K562 (cell line): ENCODE data around the gene ETS2. TPM values are rescaled to one million over a fixed set of nuclear protein-coding genes. Genes with fewer than 3 reads are reported as not detected.

ENCODE experiments used
- CAMTA2 ChIP-seq: fragments of 250-450 bp; sonication (Bioruptor Pico); conservative IDR thresholded peaks from 2 replicates; pipeline ENCODE4 v1.5.1; 2022
- CBFA2T3 ChIP-seq: fragments of 450-650 bp; IDR thresholded peaks from 2 replicates; pipeline ENCODE4 v1.6.1; 2017
- DPF2 ChIP-seq: fragments of 450-650 bp; IDR thresholded peaks from 2 replicates; pipeline ENCODE4 v1.6.1; 2016
- FOXP1 ChIP-seq: sonication (generic); formaldehyde crosslinking; IDR thresholded peaks from 2 replicates; pipeline ENCODE4 v1.8.0; 2022; ENCODE audit warnings: mild to moderate bottlenecking, missing genetic modification reagents
- HCFC1 ChIP-seq: IDR thresholded peaks from 2 replicates; pipeline ENCODE4 v1.6.1; 2012; ENCODE audit warnings: low read depth, low read length, improper control_type of control experiment
- JUND ChIP-seq, 2 experiments: IDR thresholded peaks; 2 replicates in 1 of 2; 3 replicates in 1 of 2; pipeline ENCODE4 v1.6.1; 2011; ENCODE audit warnings: borderline replicate concordance in 2 of 2, low read depth in 2 of 2, low read length in 2 of 2, improper control_type of control experiment in 1 of 2, missing biosample characterization in 1 of 2, missing genetic modification characterization in 1 of 2, missing genetic modification reagents in 1 of 2
- MEF2A ChIP-seq: IDR thresholded peaks from 2 replicates; pipeline ENCODE4 v1.6.1; 2011; ENCODE audit warnings: low read depth, mild to moderate bottlenecking, low read length, moderate library complexity; ENCODE audit not compliant: control insufficient read depth
- MYC ChIP-seq, 2 experiments: fragments of 250-450 bp in 1 of 2; sonication (Bioruptor Pico) in 1 of 2; IDR thresholded peaks; 2 replicates each; pipeline versions ENCODE4 v1.5.1 to v1.6.1; 2012 to 2021; ENCODE audit warnings: low read depth in 2 of 2, borderline replicate concordance in 1 of 2, improper control_type of control experiment in 1 of 2, low read length in 1 of 2, mild to moderate bottlenecking in 1 of 2, moderate library complexity in 1 of 2
- NR4A1 ChIP-seq, 2 experiments: fragments of 250-450 bp in 1 of 2; fragments of 450-650 bp in 1 of 2; sonication (Bioruptor Pico) in 1 of 2; IDR thresholded peaks; 2 replicates each; pipeline versions ENCODE4 v1.4.0 to v1.6.1; 2016 to 2020; ENCODE audit warnings: mild to moderate bottlenecking in 2 of 2, missing compliant biosample characterization in 1 of 2, missing genetic modification characterization in 1 of 2, moderate library complexity in 1 of 2
- NUFIP1 ChIP-seq: fragments of 450-650 bp; IDR thresholded peaks from 2 replicates; pipeline ENCODE4 v1.6.1; 2018; ENCODE audit not compliant: partially characterized antibody
- ZFP30 ChIP-seq: fragments of 250-450 bp; sonication (Bioruptor Pico); IDR thresholded peaks from 2 replicates; pipeline ENCODE4 v1.8.0; 2022; ENCODE audit warnings: moderate library complexity, mild to moderate bottlenecking, inconsistent platforms, borderline replicate concordance
- ZNF134 ChIP-seq: fragments of 250-450 bp; sonication (Bioruptor Pico); conservative IDR thresholded peaks from 2 replicates; pipeline ENCODE4 v1.4.0; 2020
- ZNF175 ChIP-seq: fragments of 200-800 bp; sonication (Bioruptor generic); IDR thresholded peaks from 2 replicates; pipeline ENCODE4 v1.6.1; 2016; ENCODE audit warnings: low read depth, mild to moderate bottlenecking, missing genetic modification characterization, missing compliant biosample characterization
- ZNF316 ChIP-seq: fragments of 450-650 bp; IDR thresholded peaks from 2 replicates; pipeline ENCODE4 v1.6.1; 2016
- polyA plus RNA-seq, 8 experiments: library from polyadenylated mRNA; depleted of rRNA in 4 of 8; stranded (reverse) in 5 of 8; unstranded in 3 of 8; fragments of >200 nt; fragmentation: Nextera tagmentation in 2 of 8; fragmentation: Illumina TruSeq in 1 of 8; extraction: Ambion mirVana in 2 of 8; extraction: Trizol in 1 of 8; gene quantifications; 2 replicates each; pipeline versions ENCODE4 v1.2.1 to v1.2.3, GENCODE V29; 2011 to 2014; ENCODE audit warnings: inconsistent platforms in 1 of 8, missing spikeins in 1 of 8
- total RNA-seq, 7 experiments: library from RNA; depleted of rRNA in 6 of 7; stranded (reverse); fragments of >200 nt in 6 of 7; fragmentation: Illumina TruSeq in 2 of 7; extraction: Trizol in 2 of 7; gene quantifications; 2 replicates each; pipeline versions ENCODE4 v1.2.1 to v1.2.3, GENCODE V29; 2011 to 2021; ENCODE audit warnings: low replicate concordance in 1 of 7
- TF ChIP-seq, protein P1 (sequence below): fragments of 150-350 bp; conservative IDR thresholded peaks from 2 replicates; pipeline ENCODE4 v1.6.1; 2014; ENCODE audit warnings: low read length
- TF ChIP-seq, protein P2 (sequence below): fragments of 250-450 bp; sonication (Bioruptor Pico); IDR thresholded peaks from 2 replicates; pipeline ENCODE4 v1.5.0; 2021; ENCODE audit warnings: mild to moderate bottlenecking, borderline replicate concordance
- TF ChIP-seq, protein P3 (sequence below): fragments of 150-350 bp; IDR thresholded peaks from 2 replicates; pipeline ENCODE4 v1.6.1; 2014; ENCODE audit warnings: low read depth, mild to moderate bottlenecking, low read length, borderline replicate concordance
- TF ChIP-seq, protein P4 (sequence below): fragments of 250-450 bp; sonication (Bioruptor Pico); IDR thresholded peaks from 2 replicates; pipeline ENCODE4 v1.8.0; 2022; ENCODE audit warnings: inconsistent platforms, mild to moderate bottlenecking, moderate library complexity, borderline replicate concordance

ETS2 gene
- total and polyA plus RNA-seq, 9 of the 15 experiments (the other 6 are each of a cell fraction or from before 2014, with no cell fraction given) = 1.7 to 24.4 (median 12.2) TPM

DNA sequence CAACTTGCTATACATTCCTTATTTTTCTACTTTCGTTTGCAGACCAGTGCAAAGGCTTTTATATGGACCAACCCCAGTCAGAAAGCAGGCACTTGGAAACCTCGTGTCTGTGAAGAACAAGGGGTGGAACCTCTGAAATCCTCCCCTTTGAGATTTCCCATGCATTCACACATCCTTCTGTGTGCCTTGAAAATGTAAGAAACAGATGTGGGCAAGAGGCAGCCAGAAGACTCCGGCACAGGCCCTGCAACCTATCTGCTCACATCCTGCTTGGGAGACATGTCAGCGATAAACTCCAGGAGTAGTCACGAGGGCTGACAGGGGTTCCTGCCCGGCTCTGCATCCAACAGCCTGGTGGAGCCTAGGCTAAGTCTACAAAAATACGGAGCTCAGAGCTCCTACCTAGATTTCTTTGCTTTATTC lies 42.5 kb downstream of the ETS2 start (continued):
- TF ChIP-seq, protein P1, sequence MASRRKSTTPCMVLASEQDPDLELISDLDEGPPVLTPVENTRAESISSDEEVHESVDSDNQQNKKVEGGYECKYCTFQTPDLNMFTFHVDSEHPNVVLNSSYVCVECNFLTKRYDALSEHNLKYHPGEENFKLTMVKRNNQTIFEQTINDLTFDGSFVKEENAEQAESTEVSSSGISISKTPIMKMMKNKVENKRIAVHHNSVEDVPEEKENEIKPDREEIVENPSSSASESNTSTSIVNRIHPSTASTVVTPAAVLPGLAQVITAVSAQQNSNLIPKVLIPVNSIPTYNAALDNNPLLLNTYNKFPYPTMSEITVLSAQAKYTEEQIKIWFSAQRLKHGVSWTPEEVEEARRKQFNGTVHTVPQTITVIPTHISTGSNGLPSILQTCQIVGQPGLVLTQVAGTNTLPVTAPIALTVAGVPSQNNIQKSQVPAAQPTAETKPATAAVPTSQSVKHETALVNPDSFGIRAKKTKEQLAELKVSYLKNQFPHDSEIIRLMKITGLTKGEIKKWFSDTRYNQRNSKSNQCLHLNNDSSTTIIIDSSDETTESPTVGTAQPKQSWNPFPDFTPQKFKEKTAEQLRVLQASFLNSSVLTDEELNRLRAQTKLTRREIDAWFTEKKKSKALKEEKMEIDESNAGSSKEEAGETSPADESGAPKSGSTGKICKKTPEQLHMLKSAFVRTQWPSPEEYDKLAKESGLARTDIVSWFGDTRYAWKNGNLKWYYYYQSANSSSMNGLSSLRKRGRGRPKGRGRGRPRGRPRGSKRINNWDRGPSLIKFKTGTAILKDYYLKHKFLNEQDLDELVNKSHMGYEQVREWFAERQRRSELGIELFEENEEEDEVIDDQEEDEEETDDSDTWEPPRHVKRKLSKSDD = no peak
- TF ChIP-seq ZNF316 (no peak), ZFP30 (CRISPR knock-in tag) (no peak), CBFA2T3 (peak; percentile 24; the same call in 1 of the 2 replicates), HCFC1 (no peak), CAMTA2 (no peak), FOXP1 (CRISPR knock-in tag) (no peak), ZNF175 (CRISPR knock-in tag) (peak; percentile 82; the same call in 1 of the 2 replicates), NUFIP1 (no peak), MEF2A (no peak), DPF2 (no peak), NR4A1 (CRISPR knock-in tag; IDR thresholded peaks at IDR 0.05) (no peak), NR4A1 (tag; IDR thresholded peaks at IDR 0.05) (0 out of 2 replicates have a peak, but pooled peaks have one; percentile 55), ZNF134 (no peak), MYC (IDR thresholded peaks at IDR 0.05; ENCODE audit: low read depth, low read length) (no peak), MYC (CRISPR knock-in tag; IDR thresholded peaks at IDR 0.05; ENCODE audit: borderline replicate concordance, low read depth) (no peak), JUND (IDR thresholded peaks at IDR 0.05; ENCODE audit: borderline replicate concordance, low read depth, low read length) (no peak), JUND (tag; IDR thresholded peaks at IDR 0.05; ENCODE audit: borderline replicate concordance, low read depth, low read length) (no peak; the same call in 2 of the 3 replicates)
- TF ChIP-seq, protein P2, sequence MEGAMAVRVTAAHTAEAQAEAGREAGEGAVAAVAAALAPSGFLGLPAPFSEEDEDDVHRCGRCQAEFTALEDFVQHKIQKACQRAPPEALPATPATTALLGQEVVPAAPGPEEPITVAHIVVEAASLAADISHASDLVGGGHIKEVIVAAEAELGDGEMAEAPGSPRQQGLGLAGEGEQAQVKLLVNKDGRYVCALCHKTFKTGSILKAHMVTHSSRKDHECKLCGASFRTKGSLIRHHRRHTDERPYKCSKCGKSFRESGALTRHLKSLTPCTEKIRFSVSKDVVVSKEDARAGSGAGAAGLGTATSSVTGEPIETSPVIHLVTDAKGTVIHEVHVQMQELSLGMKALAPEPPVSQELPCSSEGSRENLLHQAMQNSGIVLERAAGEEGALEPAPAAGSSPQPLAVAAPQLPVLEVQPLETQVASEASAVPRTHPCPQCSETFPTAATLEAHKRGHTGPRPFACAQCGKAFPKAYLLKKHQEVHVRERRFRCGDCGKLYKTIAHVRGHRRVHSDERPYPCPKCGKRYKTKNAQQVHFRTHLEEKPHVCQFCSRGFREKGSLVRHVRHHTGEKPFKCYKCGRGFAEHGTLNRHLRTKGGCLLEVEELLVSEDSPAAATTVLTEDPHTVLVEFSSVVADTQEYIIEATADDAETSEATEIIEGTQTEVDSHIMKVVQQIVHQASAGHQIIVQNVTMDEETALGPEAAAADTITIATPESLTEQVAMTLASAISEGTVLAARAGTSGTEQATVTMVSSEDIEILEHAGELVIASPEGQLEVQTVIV (CRISPR knock-in tag) = no peak
- TF ChIP-seq, protein P3, sequence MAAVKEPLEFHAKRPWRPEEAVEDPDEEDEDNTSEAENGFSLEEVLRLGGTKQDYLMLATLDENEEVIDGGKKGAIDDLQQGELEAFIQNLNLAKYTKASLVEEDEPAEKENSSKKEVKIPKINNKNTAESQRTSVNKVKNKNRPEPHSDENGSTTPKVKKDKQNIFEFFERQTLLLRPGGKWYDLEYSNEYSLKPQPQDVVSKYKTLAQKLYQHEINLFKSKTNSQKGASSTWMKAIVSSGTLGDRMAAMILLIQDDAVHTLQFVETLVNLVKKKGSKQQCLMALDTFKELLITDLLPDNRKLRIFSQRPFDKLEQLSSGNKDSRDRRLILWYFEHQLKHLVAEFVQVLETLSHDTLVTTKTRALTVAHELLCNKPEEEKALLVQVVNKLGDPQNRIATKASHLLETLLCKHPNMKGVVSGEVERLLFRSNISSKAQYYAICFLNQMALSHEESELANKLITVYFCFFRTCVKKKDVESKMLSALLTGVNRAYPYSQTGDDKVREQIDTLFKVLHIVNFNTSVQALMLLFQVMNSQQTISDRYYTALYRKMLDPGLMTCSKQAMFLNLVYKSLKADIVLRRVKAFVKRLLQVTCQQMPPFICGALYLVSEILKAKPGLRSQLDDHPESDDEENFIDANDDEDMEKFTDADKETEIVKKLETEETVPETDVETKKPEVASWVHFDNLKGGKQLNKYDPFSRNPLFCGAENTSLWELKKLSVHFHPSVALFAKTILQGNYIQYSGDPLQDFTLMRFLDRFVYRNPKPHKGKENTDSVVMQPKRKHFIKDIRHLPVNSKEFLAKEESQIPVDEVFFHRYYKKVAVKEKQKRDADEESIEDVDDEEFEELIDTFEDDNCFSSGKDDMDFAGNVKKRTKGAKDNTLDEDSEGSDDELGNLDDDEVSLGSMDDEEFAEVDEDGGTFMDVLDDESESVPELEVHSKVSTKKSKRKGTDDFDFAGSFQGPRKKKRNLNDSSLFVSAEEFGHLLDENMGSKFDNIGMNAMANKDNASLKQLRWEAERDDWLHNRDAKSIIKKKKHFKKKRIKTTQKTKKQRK = no peak
- TF ChIP-seq, protein P4, sequence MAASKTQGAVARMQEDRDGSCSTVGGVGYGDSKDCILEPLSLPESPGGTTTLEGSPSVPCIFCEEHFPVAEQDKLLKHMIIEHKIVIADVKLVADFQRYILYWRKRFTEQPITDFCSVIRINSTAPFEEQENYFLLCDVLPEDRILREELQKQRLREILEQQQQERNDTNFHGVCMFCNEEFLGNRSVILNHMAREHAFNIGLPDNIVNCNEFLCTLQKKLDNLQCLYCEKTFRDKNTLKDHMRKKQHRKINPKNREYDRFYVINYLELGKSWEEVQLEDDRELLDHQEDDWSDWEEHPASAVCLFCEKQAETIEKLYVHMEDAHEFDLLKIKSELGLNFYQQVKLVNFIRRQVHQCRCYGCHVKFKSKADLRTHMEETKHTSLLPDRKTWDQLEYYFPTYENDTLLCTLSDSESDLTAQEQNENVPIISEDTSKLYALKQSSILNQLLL (CRISPR knock-in tag) = no peak
